HG03103 (cell line): ENCODE results near the gene CHST5.
"Not testable (repeated sequence)": the region's sequence is repeated elsewhere in the genome, so short reads cannot be mapped to it uniquely, and the experiment has no call there.

Experiments
- ATAC-seq: cut with Tn5 transposase; IDR thresholded peaks from one replicate; pipeline ENCODE4 v1.9.1; 2021; ENCODE audit warnings: low read depth; ENCODE audit not compliant: unreplicated experiment

The CHST5 gene

GRCh38 chr16:75552951-75553350 is 17.0 kb upstream of the CHST5 start:
- ATAC-seq: no peak

- peak; percentile 66 for ATAC-seq
Measured at GRCh38 chr16:75550211-75550662, 14.3 kb upstream of the CHST5 start.

- ATAC-seq: not testable (repeated sequence)
Measured at GRCh38 chr16:75548456-75548855, 12.5 kb upstream of the CHST5 start.

- ATAC-seq: no peak
Measured at GRCh38 chr16:75546293-75546692, 10.4 kb upstream of the CHST5 start.

GRCh38 chr16:75545879-75546278 is 10.0 kb upstream of the CHST5 start:
- not testable (repeated sequence) for ATAC-seq

GRCh38 chr16:75542462-75542861 is 6.6 kb upstream of the CHST5 start:
- ATAC-seq: not testable (repeated sequence)

GRCh38 chr16:75541236-75541635 is 5.3 kb upstream of the CHST5 start:
- ATAC-seq: no peak

- ATAC-seq: not testable (repeated sequence)
Measured at GRCh38 chr16:75538882-75539565, 3.1 kb upstream of the CHST5 start.

- ATAC-seq: no peak
Measured at GRCh38 chr16:75537776-75538175, 1.9 kb upstream of the CHST5 start.

- no peak for ATAC-seq
Measured at GRCh38 chr16:75535211-75535843, 581 bp downstream of the CHST5 start.

- ATAC-seq: no peak
Measured at GRCh38 chr16:75534560-75535205, 1.2 kb downstream of the CHST5 start.

GRCh38 chr16:75532791-75533190 is 3.1 kb downstream of the CHST5 start:
- no peak for ATAC-seq

- ATAC-seq: no peak
Measured at GRCh38 chr16:75532142-75532765, 3.7 kb downstream of the CHST5 start.

- no peak for ATAC-seq
Measured at GRCh38 chr16:75529959-75530358, 5.9 kb downstream of the CHST5 start.

GRCh38 chr16:75529056-75529905 is 6.6 kb downstream of the CHST5 start:
- ATAC-seq: no peak

GRCh38 chr16:75527825-75528299 is 8.0 kb downstream of the CHST5 start:
- ATAC-seq: no peak

- no peak for ATAC-seq
Measured at GRCh38 chr16:75526032-75526790, 9.7 kb downstream of the CHST5 start.

GRCh38 chr16:75519175-75519574 is 16.7 kb downstream of the CHST5 start:
- no peak for ATAC-seq

GRCh38 chr16:75516189-75516966 is 19.5 kb downstream of the CHST5 start:
- ATAC-seq: not testable (repeated sequence)
